GM23338 (cell line): ENCODE data around the gene ERAP2. TPM values are rescaled to one million over a fixed set of nuclear protein-coding genes. Genes with fewer than 3 reads are reported as not detected.

ENCODE experiments used
- ATAC-seq: fragments of 200-7000 bp; cut with Tn5 transposase; 3 replicates; pipeline ENCODE4 v1.9.1; 2020
- DNase-seq: peaks from one replicate; pipeline ENCODE4 v3.0.0-alpha.2; 2015; ENCODE audit warnings: low spot score
- H2AFZ ChIP-seq: fragments of 200-600 bp; sonication (generic); 2 replicates; pipeline ENCODE4 v1.8.0; 2016; ENCODE audit warnings: antibody characterized with exemption, mild to moderate bottlenecking, moderate library complexity
- H3F3A ChIP-seq: fragments of 200-600 bp; sonication (generic); replicated peaks from 2 replicates; pipeline ENCODE4 v1.8.0; 2017; ENCODE audit warnings: antibody characterized with exemption, mixed run types, low read depth
- H3K27ac ChIP-seq: fragments of 200-600 bp; sonication (generic); 2 replicates; pipeline ENCODE4 v1.6.1; 2016; ENCODE audit warnings: low read depth
- H3K27me3 ChIP-seq: fragments of 200-600 bp; sonication (generic); 2 replicates; pipeline ENCODE4 v1.8.0; 2016; ENCODE audit warnings: mild to moderate bottlenecking, mixed run types, moderate library complexity; ENCODE audit not compliant: insufficient read depth
- H3K36me3 ChIP-seq: fragments of 200-600 bp; sonication (generic); 2 replicates; pipeline ENCODE4 v1.8.0; 2016; ENCODE audit warnings: mild to moderate bottlenecking; ENCODE audit not compliant: insufficient read depth
- H3K4me1 ChIP-seq: fragments of 200-600 bp; sonication (generic); 2 replicates; pipeline ENCODE4 v1.8.0; 2016; ENCODE audit warnings: mild to moderate bottlenecking, moderate library complexity; ENCODE audit not compliant: insufficient read depth
- H3K4me2 ChIP-seq: fragments of 200-600 bp; sonication (generic); 2 replicates; pipeline ENCODE4 v1.7.1; 2017; ENCODE audit warnings: mixed run types
- H3K4me3 ChIP-seq: fragments of 200-600 bp; sonication (generic); 2 replicates; pipeline ENCODE4 v1.6.1; 2016; ENCODE audit warnings: mixed run types
- H3K79me2 ChIP-seq: fragments of 200-600 bp; sonication (generic); replicated peaks from 2 replicates; pipeline ENCODE4 v1.8.0; 2017; ENCODE audit warnings: mild to moderate bottlenecking; ENCODE audit not compliant: insufficient read depth
- H3K9me2 ChIP-seq: fragments of 200-600 bp; sonication (generic); 2 replicates; pipeline ENCODE4 v1.8.0; 2017; ENCODE audit not compliant: insufficient read depth
- H4K20me1 ChIP-seq: fragments of 200-600 bp; sonication (generic); replicated peaks from 2 replicates; pipeline ENCODE4 v1.8.0; 2017; ENCODE audit warnings: mild to moderate bottlenecking; ENCODE audit not compliant: insufficient read depth
- H3K27ac Mint-ChIP-seq: 2 replicates; pipeline ENCODE4 v1.8.0; 2020; ENCODE audit warnings: inconsistent platforms, mild to moderate bottlenecking, moderate library complexity, mixed read lengths
- H3K27me3 Mint-ChIP-seq: 3 replicates; pipeline ENCODE4 v1.8.0; 2022; ENCODE audit warnings: low read depth, mild to moderate bottlenecking, moderate library complexity, mixed read lengths, inconsistent platforms; ENCODE audit not compliant: insufficient read depth, poor library complexity
- H3K36me3 Mint-ChIP-seq: 3 replicates; pipeline ENCODE4 v1.8.0; 2021; ENCODE audit warnings: low read depth, mild to moderate bottlenecking, inconsistent platforms, moderate library complexity, mixed read lengths
- H3K4me1 Mint-ChIP-seq: 3 replicates; pipeline ENCODE4 v1.8.0; 2020; ENCODE audit warnings: mild to moderate bottlenecking, inconsistent platforms, mixed read lengths
- H3K4me3 Mint-ChIP-seq: 3 replicates; pipeline ENCODE4 v1.8.0; 2021; ENCODE audit warnings: moderate library complexity, mild to moderate bottlenecking, inconsistent platforms, mixed read lengths
- H3K9me3 Mint-ChIP-seq: 3 replicates; pipeline ENCODE4 v1.8.0; 2020; ENCODE audit warnings: moderate library complexity, mild to moderate bottlenecking, inconsistent platforms, mixed read lengths
- CREB1 ChIP-seq: fragments of 250-450 bp; sonication (Bioruptor Pico); IDR thresholded peaks from 2 replicates; pipeline ENCODE4 v1.5.0; 2020; ENCODE audit warnings: low read depth, mild to moderate bottlenecking, moderate library complexity
- EZH2 ChIP-seq: fragments of 200-600 bp; sonication (generic); IDR thresholded peaks from one replicate; pipeline ENCODE4 v1.8.0; 2017; ENCODE audit warnings: antibody characterized with exemption, mild to moderate bottlenecking, low read depth; ENCODE audit not compliant: unreplicated experiment
- EZH2phosphoT487 ChIP-seq: fragments of 200-600 bp; sonication (generic); IDR thresholded peaks from one replicate; pipeline ENCODE4 v1.8.1; 2018; ENCODE audit warnings: antibody characterized with exemption; ENCODE audit not compliant: unreplicated experiment
- JUNB ChIP-seq: IDR thresholded peaks from one replicate; pipeline ENCODE4 v1.6.1; 2016; ENCODE audit warnings: antibody characterized with exemption; ENCODE audit not compliant: unreplicated experiment
- NANOG ChIP-seq: IDR thresholded peaks from 2 replicates; pipeline ENCODE4 v1.6.1; 2016; ENCODE audit warnings: antibody characterized with exemption, borderline replicate concordance
- POLR2AphosphoS5 ChIP-seq: IDR thresholded peaks from 2 replicates; pipeline ENCODE4 v1.6.1; 2016; ENCODE audit warnings: antibody characterized with exemption, low read depth
- STAT1 ChIP-seq: IDR thresholded peaks from one replicate; pipeline ENCODE4 v1.6.1; 2016; ENCODE audit warnings: antibody characterized with exemption; ENCODE audit not compliant: unreplicated experiment
- ZNF114 ChIP-seq: fragments of 250-450 bp; sonication (Bioruptor Pico); IDR thresholded peaks from 2 replicates; pipeline ENCODE4 v1.5.0; 2020; ENCODE audit warnings: mild to moderate bottlenecking, moderate library complexity
- ZNF331 ChIP-seq: fragments of 250-450 bp; sonication (Bioruptor Pico); IDR thresholded peaks from 2 replicates; pipeline ENCODE4 v1.5.0; 2020; ENCODE audit warnings: low read depth, mild to moderate bottlenecking, moderate library complexity
- ZNF462 ChIP-seq: fragments of 250-450 bp; sonication (Bioruptor Pico); IDR thresholded peaks from 2 replicates; pipeline ENCODE4 v1.5.0; 2020; ENCODE audit warnings: mild to moderate bottlenecking, moderate library complexity
- polyA plus RNA-seq: library from polyadenylated mRNA; unstranded; fragments of >200 nt; fragmentation: Nextera tagmentation; extraction: Ambion mirVana; gene quantifications from 2 replicates; pipeline ENCODE4 v1.2.1, GENCODE V29; 2016
- total RNA-seq: library from RNA; depleted of rRNA; stranded (reverse); fragments of >200 nt; shearing (Covaris generic); gene quantifications from 2 replicates; pipeline ENCODE4 v1.2.3, GENCODE V29; 2014
- TF ChIP-seq, protein P1 (sequence below), 2 experiments: fragments of 200-600 bp in 1 of 2; sonication (generic) in 1 of 2; conservative IDR thresholded peaks; 2 replicates each; pipeline versions ENCODE4 v1.5.1 to v1.6.1; 2016 to 2017; ENCODE audit warnings: antibody characterized with exemption in 2 of 2, low read depth in 2 of 2, mild to moderate bottlenecking in 2 of 2, moderate library complexity in 1 of 2
- TF ChIP-seq, protein P2 (sequence below): IDR thresholded peaks from 2 replicates; pipeline ENCODE4 v1.6.1; 2016; ENCODE audit warnings: antibody characterized with exemption
- TF ChIP-seq, protein P3 (sequence below): IDR thresholded peaks from one replicate; pipeline ENCODE4 v1.6.1; 2018; ENCODE audit warnings: antibody characterized with exemption; ENCODE audit not compliant: unreplicated experiment

Gene ERAP2
- total and polyA plus RNA-seq, 2 experiments from 2014 or later: 0.73 TPM; not detected in 1

DNA sequence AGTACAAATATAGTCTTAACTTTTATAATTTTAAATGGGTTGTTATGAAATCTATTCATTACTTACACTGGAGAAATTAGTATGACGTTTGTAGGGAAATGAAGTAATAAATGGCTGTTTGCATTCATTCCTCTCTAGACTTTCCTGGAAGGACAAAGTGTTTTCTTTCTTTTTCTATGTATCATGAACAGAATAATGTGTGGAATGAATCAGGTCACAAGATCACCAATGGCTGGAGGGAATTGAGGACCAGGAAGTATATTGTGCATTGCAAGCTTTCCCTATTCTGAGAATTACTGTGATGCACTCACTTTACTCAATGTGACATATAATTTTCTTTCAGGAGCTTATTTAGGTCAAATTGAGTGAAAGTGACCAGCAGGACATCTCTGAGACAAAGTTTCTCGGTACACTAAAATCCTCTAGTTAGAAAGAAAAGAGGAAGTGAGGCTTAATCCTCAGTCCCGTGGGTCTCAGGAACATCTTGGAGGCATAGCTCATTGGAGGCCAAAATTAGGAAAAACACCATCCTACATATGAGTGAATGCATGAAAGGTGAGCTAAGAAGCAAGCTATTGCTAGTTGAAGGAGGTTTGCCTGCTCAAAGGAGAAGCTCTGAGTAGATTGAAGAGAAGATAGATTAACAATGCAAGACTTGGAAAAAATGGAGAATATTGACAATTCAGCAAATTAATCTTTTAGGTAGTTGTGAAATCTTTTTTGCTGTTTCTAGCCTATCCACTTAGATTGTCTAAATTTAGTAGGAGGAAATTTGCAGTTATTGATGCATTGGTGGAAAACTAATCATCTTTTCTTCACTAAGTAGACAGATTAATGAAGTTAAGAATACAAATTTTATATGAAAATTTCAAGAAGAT lies 28.0 kb downstream of the ERAP2 start:
- Mint-ChIP-seq H3K36me3 (no peaks in the 10 kb centered on the region), H3K9me3 (no peaks in the 10 kb centered on the region), H3K27ac (no peak overlapping the region), H3K4me3 (no peak overlapping the region), H3K27me3 (no peaks in the 10 kb centered on the region), H3K4me1 (no peaks in the 10 kb centered on the region)
- Histone ChIP-seq H3K27ac (no peak overlapping the region), H3K27me3 (no peaks in the 10 kb centered on the region), H3K79me2 (no peaks in the 10 kb centered on the region), H2AFZ (no peak overlapping the region), H3K9me2 (no peaks in the 10 kb centered on the region), H4K20me1 (no peaks in the 10 kb centered on the region), H3K4me1 (no peaks in the 10 kb centered on the region), H3K36me3 (no peaks in the 10 kb centered on the region), H3K4me3 (no peak overlapping the region), H3F3A (no peaks in the 10 kb centered on the region), H3K4me2 (no peak overlapping the region)
- TF ChIP-seq ZNF114 (CRISPR knock-in tag) (no peak), CREB1 (CRISPR knock-in tag) (no peak), EZH2 (no peak), STAT1 (no peak), NANOG (no peak), ZNF462 (no peak), POLR2AphosphoS5 (no peak), EZH2phosphoT487 (no peak), JUNB (no peak), ZNF331 (CRISPR knock-in tag) (no peak)
- TF ChIP-seq, protein P1, sequence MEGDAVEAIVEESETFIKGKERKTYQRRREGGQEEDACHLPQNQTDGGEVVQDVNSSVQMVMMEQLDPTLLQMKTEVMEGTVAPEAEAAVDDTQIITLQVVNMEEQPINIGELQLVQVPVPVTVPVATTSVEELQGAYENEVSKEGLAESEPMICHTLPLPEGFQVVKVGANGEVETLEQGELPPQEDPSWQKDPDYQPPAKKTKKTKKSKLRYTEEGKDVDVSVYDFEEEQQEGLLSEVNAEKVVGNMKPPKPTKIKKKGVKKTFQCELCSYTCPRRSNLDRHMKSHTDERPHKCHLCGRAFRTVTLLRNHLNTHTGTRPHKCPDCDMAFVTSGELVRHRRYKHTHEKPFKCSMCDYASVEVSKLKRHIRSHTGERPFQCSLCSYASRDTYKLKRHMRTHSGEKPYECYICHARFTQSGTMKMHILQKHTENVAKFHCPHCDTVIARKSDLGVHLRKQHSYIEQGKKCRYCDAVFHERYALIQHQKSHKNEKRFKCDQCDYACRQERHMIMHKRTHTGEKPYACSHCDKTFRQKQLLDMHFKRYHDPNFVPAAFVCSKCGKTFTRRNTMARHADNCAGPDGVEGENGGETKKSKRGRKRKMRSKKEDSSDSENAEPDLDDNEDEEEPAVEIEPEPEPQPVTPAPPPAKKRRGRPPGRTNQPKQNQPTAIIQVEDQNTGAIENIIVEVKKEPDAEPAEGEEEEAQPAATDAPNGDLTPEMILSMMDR (conservative IDR thresholded peaks at IDR 0.05; ENCODE audit: low read depth in 2 of 2): no peak
- TF ChIP-seq, protein P2, sequence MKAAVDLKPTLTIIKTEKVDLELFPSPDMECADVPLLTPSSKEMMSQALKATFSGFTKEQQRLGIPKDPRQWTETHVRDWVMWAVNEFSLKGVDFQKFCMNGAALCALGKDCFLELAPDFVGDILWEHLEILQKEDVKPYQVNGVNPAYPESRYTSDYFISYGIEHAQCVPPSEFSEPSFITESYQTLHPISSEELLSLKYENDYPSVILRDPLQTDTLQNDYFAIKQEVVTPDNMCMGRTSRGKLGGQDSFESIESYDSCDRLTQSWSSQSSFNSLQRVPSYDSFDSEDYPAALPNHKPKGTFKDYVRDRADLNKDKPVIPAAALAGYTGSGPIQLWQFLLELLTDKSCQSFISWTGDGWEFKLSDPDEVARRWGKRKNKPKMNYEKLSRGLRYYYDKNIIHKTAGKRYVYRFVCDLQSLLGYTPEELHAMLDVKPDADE: no peak
- TF ChIP-seq, protein P3, sequence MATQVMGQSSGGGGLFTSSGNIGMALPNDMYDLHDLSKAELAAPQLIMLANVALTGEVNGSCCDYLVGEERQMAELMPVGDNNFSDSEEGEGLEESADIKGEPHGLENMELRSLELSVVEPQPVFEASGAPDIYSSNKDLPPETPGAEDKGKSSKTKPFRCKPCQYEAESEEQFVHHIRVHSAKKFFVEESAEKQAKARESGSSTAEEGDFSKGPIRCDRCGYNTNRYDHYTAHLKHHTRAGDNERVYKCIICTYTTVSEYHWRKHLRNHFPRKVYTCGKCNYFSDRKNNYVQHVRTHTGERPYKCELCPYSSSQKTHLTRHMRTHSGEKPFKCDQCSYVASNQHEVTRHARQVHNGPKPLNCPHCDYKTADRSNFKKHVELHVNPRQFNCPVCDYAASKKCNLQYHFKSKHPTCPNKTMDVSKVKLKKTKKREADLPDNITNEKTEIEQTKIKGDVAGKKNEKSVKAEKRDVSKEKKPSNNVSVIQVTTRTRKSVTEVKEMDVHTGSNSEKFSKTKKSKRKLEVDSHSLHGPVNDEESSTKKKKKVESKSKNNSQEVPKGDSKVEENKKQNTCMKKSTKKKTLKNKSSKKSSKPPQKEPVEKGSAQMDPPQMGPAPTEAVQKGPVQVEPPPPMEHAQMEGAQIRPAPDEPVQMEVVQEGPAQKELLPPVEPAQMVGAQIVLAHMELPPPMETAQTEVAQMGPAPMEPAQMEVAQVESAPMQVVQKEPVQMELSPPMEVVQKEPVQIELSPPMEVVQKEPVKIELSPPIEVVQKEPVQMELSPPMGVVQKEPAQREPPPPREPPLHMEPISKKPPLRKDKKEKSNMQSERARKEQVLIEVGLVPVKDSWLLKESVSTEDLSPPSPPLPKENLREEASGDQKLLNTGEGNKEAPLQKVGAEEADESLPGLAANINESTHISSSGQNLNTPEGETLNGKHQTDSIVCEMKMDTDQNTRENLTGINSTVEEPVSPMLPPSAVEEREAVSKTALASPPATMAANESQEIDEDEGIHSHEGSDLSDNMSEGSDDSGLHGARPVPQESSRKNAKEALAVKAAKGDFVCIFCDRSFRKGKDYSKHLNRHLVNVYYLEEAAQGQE: no peak
- DNase-seq: no peak
- ATAC-seq: no peak
